HepG2 (cell line): ENCODE results near the gene KATNB1. TPM values are rescaled to one million over a fixed set of nuclear protein-coding genes. Genes with fewer than 3 reads are reported as not detected.

ENCODE experiments used
- ATAC-seq: fragments of 200-7000 bp; cut with Tn5 transposase; 3 replicates; pipeline ENCODE4 v1.9.1; 2020; ENCODE audit warnings: mild to moderate bottlenecking, moderate library complexity
- BruUV-seq: library from RNA; stranded (reverse); fragments of 400-500 nt; replicated peaks from 2 replicates; lab custom pipeline; 2021; lab: Mats Ljungman, UMichigan
- CTCF ChIA-PET: fragments of 300-600 bp; formaldehyde crosslinking; extraction: SDS; loops from one replicate; lab custom pipeline; 2021; ENCODE audit warnings: low total read pairs, inconsistent platforms, low intra/inter-chr PET ratio; lab: Yijun Ruan, JAX
- POLR2A ChIA-PET: fragments of 350-600 bp; sonication (Branson Sonifier 250); formaldehyde crosslinking; loops from one replicate; lab custom pipeline; 2020; ENCODE audit warnings: antibody characterized with exemption, inconsistent platforms; lab: Yijun Ruan, JAX
- DNase-seq: peaks from one replicate; pipeline ENCODE4 v3.0.0-alpha.2; 2015; ENCODE audit warnings: low spot score
- FAIRE-seq: peaks from 3 replicates; lab custom pipeline; 2011; peaks lifted over from hg19 to GRCh38; lab: Jason Lieb, UNC
- H2AFZ ChIP-seq: one replicate; pipeline ENCODE4 v1.6.1; 2011; ENCODE audit warnings: low read length, inconsistent platforms
- H3K27ac ChIP-seq: fragments of 300-600 bp; 3 replicates; pipeline ENCODE4 v1.8.0; 2011; ENCODE audit warnings: mixed run types, mild to moderate bottlenecking, mixed read lengths, low read length, inconsistent platforms; ENCODE audit not compliant: insufficient read depth; ENCODE audit errors: extremely low read length
- H3K27me3 ChIP-seq, 2 experiments: fragments of 200-600 bp in 1 of 2; 2 replicates in 1 of 2; 3 replicates in 1 of 2; pipeline versions ENCODE4 v1.6.0 to v1.8.0; 2011; ENCODE audit warnings: low read length in 2 of 2, mild to moderate bottlenecking in 2 of 2, moderate library complexity in 2 of 2, inconsistent platforms in 1 of 2; ENCODE audit not compliant: insufficient read depth in 2 of 2, control insufficient read depth in 1 of 2
- H3K36me3 ChIP-seq, 2 experiments: fragments of 200-600 bp in 1 of 2; replicated peaks in 1 of 2; 2 replicates in 1 of 2; 3 replicates in 1 of 2; pipeline versions ENCODE4 v1.5.1 to v1.8.0; 2011; ENCODE audit warnings: low read length in 2 of 2, inconsistent platforms in 1 of 2; ENCODE audit not compliant: insufficient read depth in 2 of 2, control insufficient read depth in 1 of 2
- H3K4me1 ChIP-seq: 2 replicates; pipeline ENCODE4 v1.5.1; 2012; ENCODE audit warnings: low read length, inconsistent platforms; ENCODE audit not compliant: insufficient read depth
- H3K4me2 ChIP-seq: 2 replicates; pipeline ENCODE4 v1.6.0; 2011; ENCODE audit warnings: low read depth, low read length, inconsistent platforms
- H3K4me3 ChIP-seq, 3 experiments: fragments of 200-600 bp in 1 of 3; sonication (generic), shearing (Covaris generic) in 1 of 3; replicated peaks in 1 of 3; 2 replicates each; pipeline ENCODE4 v1.5.1; 2011 to 2016; ENCODE audit warnings: low read length in 3 of 3, inconsistent platforms in 2 of 3, low read depth in 2 of 3, mild to moderate bottlenecking in 2 of 3, control low read depth in 1 of 3, mixed read lengths in 1 of 3; ENCODE audit not compliant: insufficient read depth in 1 of 3
- H3K79me2 ChIP-seq: one replicate; pipeline ENCODE4 v1.6.1; 2011; ENCODE audit warnings: low read length, inconsistent platforms; ENCODE audit not compliant: insufficient read depth
- H3K9ac ChIP-seq: 2 replicates; pipeline ENCODE4 v1.6.0; 2011; ENCODE audit warnings: mild to moderate bottlenecking, low read depth, low read length, inconsistent platforms; ENCODE audit not compliant: insufficient read depth
- H3K9me3 ChIP-seq: 2 replicates; pipeline ENCODE4 v1.5.1; 2012; ENCODE audit warnings: mild to moderate bottlenecking, low read length
- H4K20me1 ChIP-seq: 2 replicates; pipeline ENCODE4 v1.6.0; 2011; ENCODE audit warnings: inconsistent platforms, mild to moderate bottlenecking, low read length, moderate library complexity; ENCODE audit not compliant: insufficient read depth
- FOXP4 ChIP-seq: sonication (generic); formaldehyde crosslinking; IDR thresholded peaks from 2 replicates; pipeline ENCODE4 v1.4.0; 2020; ENCODE audit warnings: missing genetic modification reagents
- KMT2A ChIP-seq: sonication (generic); formaldehyde crosslinking; IDR thresholded peaks from 2 replicates; pipeline ENCODE4 v1.4.0; 2020; ENCODE audit warnings: missing genetic modification reagents
- PRDM10 ChIP-seq: sonication (generic); formaldehyde crosslinking; IDR thresholded peaks from 2 replicates; pipeline ENCODE4 v1.4.0; 2020; ENCODE audit warnings: low read depth, missing genetic modification reagents
- RAD21 ChIP-seq: fragments of 450-650 bp; formaldehyde crosslinking; IDR thresholded peaks from 2 replicates; pipeline ENCODE4 v1.5.0; 2020; ENCODE audit warnings: mild to moderate bottlenecking
- SAFB2 ChIP-seq: sonication (generic); formaldehyde crosslinking; IDR thresholded peaks from 2 replicates; pipeline ENCODE4 v1.5.1; 2020; ENCODE audit warnings: missing genetic modification reagents, low read depth, mild to moderate bottlenecking, borderline replicate concordance
- THAP9 ChIP-seq: sonication (generic); formaldehyde crosslinking; IDR thresholded peaks from 2 replicates; pipeline ENCODE4; 2020; ENCODE audit warnings: missing genetic modification reagents, mild to moderate bottlenecking, borderline replicate concordance
- ZBTB7A ChIP-seq: sonication (generic); formaldehyde crosslinking; IDR thresholded peaks from 2 replicates; pipeline ENCODE4 v1.8.0; 2022; ENCODE audit warnings: mild to moderate bottlenecking, missing genetic modification reagents
- ZFP37 ChIP-seq: sonication (generic); formaldehyde crosslinking; IDR thresholded peaks from 2 replicates; pipeline ENCODE4 v1.4.0; 2020; ENCODE audit warnings: missing genetic modification reagents, borderline replicate concordance
- ZNF280B ChIP-seq: sonication (generic); formaldehyde crosslinking; IDR thresholded peaks from 2 replicates; pipeline ENCODE4 v1.5.0; 2020; ENCODE audit warnings: missing genetic modification reagents, mild to moderate bottlenecking, borderline replicate concordance
- ZNF841 ChIP-seq: sonication (generic); formaldehyde crosslinking; IDR thresholded peaks from 2 replicates; pipeline ENCODE4 v1.8.1; 2023; ENCODE audit warnings: missing genetic modification reagents, borderline replicate concordance
- WGBS: methylation state at CpG from one replicate; pipeline ENCODE4 v1.1.6; 2017; ENCODE audit warnings: low lambda C conversion rate; 5-methylcytosine and 5-hydroxymethylcytosine counted together
- in situ Hi-C: cut with HindIII; loops from 2 replicates; pipeline ENCODE4 v1.10.0; 2017; ENCODE audit warnings: low pct_unique_long_range_greater_than_20kb; ENCODE audit not compliant: extremely low pct_ligation_motif_present
- intact Hi-C: fragments of 100-400 bp; cut with micrococcal nuclease; formaldehyde crosslinking; loops from one replicate; pipeline ENCODE4 v1.10.0; 2022; ENCODE audit not compliant: unreplicated experiment
- polyA plus RNA-seq, 8 experiments: library from polyadenylated mRNA; depleted of rRNA in 3 of 8; stranded (reverse) in 7 of 8; unstranded in 1 of 8; fragments of >200 nt; fragmentation: Illumina TruSeq in 4 of 8; extraction: Trizol in 4 of 8; gene quantifications; 2 replicates each; pipeline versions ENCODE4 v1.2.1 to v1.2.3, GENCODE V29; 2011 to 2016; ENCODE audit warnings: low read depth in 4 of 8, missing spikeins in 1 of 8, mixed read lengths in 1 of 8; ENCODE audit not compliant: insufficient read depth in 1 of 8
- total RNA-seq, 5 experiments: library from RNA; depleted of rRNA; stranded (reverse); fragments of >200 nt; fragmentation: Illumina TruSeq; extraction: Trizol; gene quantifications; 2 replicates each; pipeline ENCODE4 v1.2.3, GENCODE V29; 2016; ENCODE audit warnings: low read depth in 1 of 5

KATNB1 gene
- total and polyA plus RNA-seq, 2 of the 13 experiments (the other 11 are each of a cell fraction or from before 2014, with no cell fraction given) = 31.5 to 43.5 TPM

GRCh38 chr16:57795431-57795878 is 59.9 kb downstream of the KATNB1 start:
- Histone ChIP-seq H4K20me1 (no peaks in the 10 kb centered on the region; the same call in 1 of the 2 replicates), H3K4me3 (no peak overlapping the region; a peak in 1 of 6 replicates), H3K4me2 (peak overlapping the region; percentile 20; the same call in 1 of the 2 replicates), H3K9ac (no peak overlapping the region), H3K36me3 (peaks cover 25 to 32% of the 10 kb centered on the region in 2 experiments), H3K79me2 (peaks cover 28% of the 10 kb centered on the region), H3K27ac (no peak overlapping the region), H3K9me3 (no peaks in the 10 kb centered on the region), H3K27me3 (no peaks in the 10 kb centered on the region), H3K4me1 (peaks cover 67% of the 10 kb centered on the region), H2AFZ (no peak overlapping the region)
- BruUV-seq = no TSS peak
- WGBS = 78% methylated on average over 9 of the region's 9 CpGs
- in situ Hi-C loops = no loop called here
- intact Hi-C loops = loop anchor here (5.0 kb wide), 2 partner anchors 47 to 207 kb away; partner anchors contain the start of genes USB1 and ZNF319
- peak; percentile 90 for FAIRE-seq
- peak; percentile 73 for DNase-seq
- POLR2A ChIA-PET = interaction anchor here (1.0 to 12.4 kb wide), 4 partner anchors 10 to 67 kb away, joined by 3 to 141 read pairs (median 6); no protein-coding TSS in a partner anchor
- ATAC-seq = peak; percentile 3; the same call in 1 of the 3 replicates
- CTCF ChIA-PET = no interaction called here
- 0 out of 2 replicates have a peak, but pooled peaks have one; percentile 16 for TF ChIP-seq ZFP37
- TF ChIP-seq PRDM10 (CRISPR knock-in tag) = no peak
- TF ChIP-seq THAP9 (CRISPR knock-in tag) = 0 out of 2 replicates have a peak, but pooled peaks have one; percentile 12
- no peak for TF ChIP-seq ZNF280B (CRISPR knock-in tag)
- TF ChIP-seq SAFB2 (CRISPR knock-in tag) = no peak
- no peak for TF ChIP-seq ZNF841 (CRISPR knock-in tag)
- TF ChIP-seq RAD21 = peak; percentile 76
- TF ChIP-seq ZBTB7A (CRISPR knock-in tag) = no peak
- TF ChIP-seq FOXP4 (CRISPR knock-in tag) = no peak
- 0 out of 2 replicates have a peak, but pooled peaks have one; percentile 34 for TF ChIP-seq KMT2A (CRISPR knock-in tag)
